IMR-90 (cell line): ENCODE data around the gene TRA2B. TPM values are rescaled to one million over a fixed set of nuclear protein-coding genes. Genes with fewer than 3 reads are reported as not detected.

Source experiments
- ATAC-seq: fragments of 200-7000 bp; cut with Tn5 transposase; 2 replicates; pipeline ENCODE4 v1.9.1; 2020; ENCODE audit warnings: low read depth, mild to moderate bottlenecking, moderate library complexity
- BruUV-seq: library from RNA; stranded (reverse); fragments of 400-500 nt; replicated peaks from 2 replicates; lab custom pipeline; 2021; lab: Mats Ljungman, UMichigan
- CTCF ChIA-PET: fragments of 300-600 bp; formaldehyde crosslinking; extraction: SDS; loops from one replicate; lab custom pipeline; 2021; ENCODE audit warnings: antibody characterized with exemption; lab: Yijun Ruan, JAX
- POLR2A ChIA-PET: fragments of 300-600 bp; sonication (Branson Sonifier 250); formaldehyde crosslinking; loops from one replicate; lab custom pipeline; 2022; ENCODE audit warnings: antibody characterized with exemption; ENCODE audit not compliant: unreplicated experiment; lab: Charles Lee
- DNase-seq: peaks from one replicate; pipeline ENCODE4 v3.0.0; 2013
- H2AFZ ChIP-seq: replicated peaks from 2 replicates; pipeline ENCODE3; 2013; ENCODE audit warnings: low read length, mild to moderate bottlenecking; ENCODE audit not compliant: poor library complexity
- H2AK5ac ChIP-seq: 2 replicates; pipeline ENCODE4 v1.6.1; 2013; ENCODE audit warnings: low read depth, low read length, inconsistent platforms
- H2AK9ac ChIP-seq: replicated peaks from 2 replicates; pipeline ENCODE3; 2013; ENCODE audit warnings: mild to moderate bottlenecking, low read depth, low read length, moderate library complexity; ENCODE audit not compliant: poor library complexity
- H2BK120ac ChIP-seq: 2 replicates; pipeline ENCODE4 v1.6.1; 2013; ENCODE audit warnings: low read depth, low read length, inconsistent platforms
- H2BK15ac ChIP-seq: 3 replicates; pipeline ENCODE4 v1.6.1; 2013; ENCODE audit warnings: low read depth, low read length, inconsistent platforms
- H2BK20ac ChIP-seq: 2 replicates; pipeline ENCODE4 v1.6.1; 2013; ENCODE audit warnings: low read depth, mild to moderate bottlenecking, inconsistent platforms, low read length, moderate library complexity
- H2BK5ac ChIP-seq: 2 replicates; pipeline ENCODE4 v1.6.1; 2013; ENCODE audit warnings: mild to moderate bottlenecking, low read depth, low read length, inconsistent platforms; ENCODE audit not compliant: poor library complexity, severe bottlenecking
- H3K14ac ChIP-seq: replicated peaks from 2 replicates; pipeline ENCODE4 v1.6.1; 2013; ENCODE audit warnings: low read depth, low read length, inconsistent platforms
- H3K18ac ChIP-seq: 2 replicates; pipeline ENCODE4 v1.6.1; 2013; ENCODE audit warnings: low read depth, low read length, control low read depth
- H3K23ac ChIP-seq: 2 replicates; pipeline ENCODE4 v1.6.1; 2013; ENCODE audit warnings: low read depth, low read length, inconsistent platforms
- H3K27ac ChIP-seq: 2 replicates; pipeline ENCODE4 v1.5.1; 2013; ENCODE audit warnings: mild to moderate bottlenecking, control low read depth, low read length; ENCODE audit not compliant: insufficient read depth
- H3K27me3 ChIP-seq: 2 replicates; pipeline ENCODE4 v1.6.1; 2013; ENCODE audit warnings: low read length; ENCODE audit not compliant: control insufficient read depth, insufficient read depth
- H3K36me3 ChIP-seq: 2 replicates; pipeline ENCODE4 v1.6.1; 2013; ENCODE audit warnings: low read length, mixed read lengths; ENCODE audit not compliant: control insufficient read depth, insufficient read depth
- H3K4ac ChIP-seq: 2 replicates; pipeline ENCODE4 v1.6.1; 2013; ENCODE audit warnings: low read depth, low read length, inconsistent platforms
- H3K4me1 ChIP-seq: 2 replicates; pipeline ENCODE4 v1.6.1; 2013; ENCODE audit warnings: low read length, mixed read lengths; ENCODE audit not compliant: control insufficient read depth, insufficient read depth
- H3K4me2 ChIP-seq: 2 replicates; pipeline ENCODE4 v1.6.1; 2013; ENCODE audit warnings: low read depth, mild to moderate bottlenecking, control low read depth, low read length, moderate library complexity
- H3K4me3 ChIP-seq: 2 replicates; pipeline ENCODE4 v1.5.1; 2013; ENCODE audit warnings: low read depth, mild to moderate bottlenecking, control low read depth, low read length, moderate library complexity; ENCODE audit not compliant: insufficient read depth
- H3K56ac ChIP-seq: 2 replicates; pipeline ENCODE4 v1.6.1; 2013; ENCODE audit warnings: low read length, inconsistent platforms; ENCODE audit not compliant: insufficient read depth; ENCODE audit errors: extremely low read depth
- H3K79me1 ChIP-seq, 2 experiments: 2 replicates each; pipeline ENCODE4 v1.6.1; 2013; ENCODE audit warnings: low read length in 2 of 2, inconsistent platforms in 1 of 2, low read depth in 1 of 2
- H3K9ac ChIP-seq: 2 replicates; pipeline ENCODE4 v1.6.1; 2013; ENCODE audit warnings: low read depth, low read length, control low read depth
- H3K9me1 ChIP-seq: 2 replicates; pipeline ENCODE4 v1.6.1; 2013; ENCODE audit warnings: low read length, inconsistent platforms; ENCODE audit not compliant: insufficient read depth
- H3K9me3 ChIP-seq: 2 replicates; pipeline ENCODE4 v1.6.1; 2013; ENCODE audit warnings: low read length; ENCODE audit not compliant: control insufficient read depth, insufficient read depth
- H4K20me1 ChIP-seq: 2 replicates; pipeline ENCODE4 v1.6.1; 2013; ENCODE audit warnings: low read length, inconsistent platforms; ENCODE audit not compliant: insufficient read depth
- H4K5ac ChIP-seq: 2 replicates; pipeline ENCODE4 v1.6.1; 2013; ENCODE audit warnings: mild to moderate bottlenecking, low read depth, low read length, control low read depth
- H4K8ac ChIP-seq, 2 experiments: 2 replicates each; pipeline ENCODE4 v1.6.1; 2013; ENCODE audit warnings: low read depth in 2 of 2, low read length in 2 of 2, control low read depth in 1 of 2, inconsistent platforms in 1 of 2
- H4K91ac ChIP-seq: 2 replicates; pipeline ENCODE4 v1.6.1; 2013; ENCODE audit warnings: low read depth, low read length, inconsistent platforms; ENCODE audit not compliant: insufficient read depth
- MXI1 ChIP-seq: IDR thresholded peaks from 2 replicates; pipeline ENCODE4 v1.6.1; 2012; ENCODE audit warnings: low read depth, mild to moderate bottlenecking, low read length, moderate library complexity, borderline replicate concordance
- POLR2A ChIP-seq: IDR thresholded peaks from 2 replicates; pipeline ENCODE4 v1.6.1; 2012; ENCODE audit warnings: mild to moderate bottlenecking, low read depth, low read length
- WGBS, 2 experiments: methylation state at CpG; one replicate each; pipeline versions ENCODE4 v1.1.5 to v1.1.7; 2013; ENCODE audit warnings: missing lambda C conversion rate in 2 of 2; ENCODE audit not compliant: insufficient read length in 1 of 2; ENCODE audit errors: extremely low coverage in 2 of 2; 5-methylcytosine and 5-hydroxymethylcytosine counted together
- dilution Hi-C: fragments of 300-500 bp; cut with HindIII; formaldehyde crosslinking; loops from one replicate; pipeline ENCODE4 v1.14.3; 2018; ENCODE audit warnings: low sequenced_read_pairs; ENCODE audit not compliant: unreplicated experiment
- in situ Hi-C: fragments of 300-500 bp; cut with MboI; formaldehyde crosslinking; loops from 3 replicates; pipeline ENCODE4 v1.14.3; 2019; ENCODE audit warnings: low sequenced_read_pairs, inconsistent platforms, mixed read lengths
- intact Hi-C: fragments of 100-400 bp; cut with micrococcal nuclease; formaldehyde crosslinking; loops from 2 replicates; pipeline ENCODE4 v1.10.0; 2022
- polyA plus RNA-seq, 3 experiments: library from polyadenylated mRNA; depleted of rRNA; stranded (reverse); fragments of >200 nt; gene quantifications; 2 replicates each; pipeline ENCODE4 v1.2.3, GENCODE V29; 2012; ENCODE audit warnings: low replicate concordance in 1 of 3
- total RNA-seq: library from RNA; depleted of rRNA; stranded (reverse); fragments of >200 nt; gene quantifications from 2 replicates; pipeline ENCODE4 v1.2.3, GENCODE V29; 2012

Gene TRA2B
- total and polyA plus RNA-seq, 2 of the 4 experiments (the other 2 are of a cell fraction) = 127 to 208 TPM

GRCh38 chr3:185914911-185915629, 22.7 kb downstream of the TRA2B start:
- H3K27me3 ChIP-seq = no peaks in the 10 kb centered on the region
- dilution Hi-C loops (no loop called here), intact Hi-C loops (loop anchor here (5.0 kb wide), 2 partner anchors 183 to 253 kb away; no protein-coding TSS in a partner anchor), in situ Hi-C loops (loop anchor here (25.0 kb wide), 1 partner anchor 253 kb away; no protein-coding TSS in a partner anchor)
- H3K4me3 ChIP-seq = no peak overlapping the region
- H2BK20ac ChIP-seq = no peak overlapping the region
- H2AFZ ChIP-seq = no peak overlapping the region
- no peak overlapping the region for H4K91ac ChIP-seq
- H4K20me1 ChIP-seq = peaks cover 76% of the 10 kb centered on the region
- BruUV-seq = no TSS peak
- ATAC-seq (no peak), DNase-seq (no peak)
- WGBS, 2 experiments = 94% methylated on average over 5 of the region's 6 CpGs; no CpG with 5 or more reads in 1 of the 2 experiments
- no peak overlapping the region for H3K14ac ChIP-seq
- POLR2A ChIA-PET = no interaction called here
- H3K27ac ChIP-seq = no peak overlapping the region
- H2BK5ac ChIP-seq = no peak overlapping the region
- H2BK120ac ChIP-seq = no peak overlapping the region
- no peaks in the 10 kb centered on the region; the same call in 1 of the 2 replicates for H3K9me1 ChIP-seq
- no peaks in the 10 kb centered on the region for H3K9me3 ChIP-seq
- H3K36me3 ChIP-seq = peaks cover 40% of the 10 kb centered on the region
- TF ChIP-seq POLR2A (peak; percentile 14; the same call in 1 of the 2 replicates), MXI1 (no peak)
- no peak overlapping the region for H4K5ac ChIP-seq
- H3K9ac ChIP-seq = no peak overlapping the region
- H3K79me1 ChIP-seq = peaks cover 23 to 61% of the 10 kb centered on the region in 2 experiments
- H3K18ac ChIP-seq = no peak overlapping the region
- H4K8ac ChIP-seq = no peak overlapping the region
- no peak overlapping the region for H2AK5ac ChIP-seq
- H3K4me1 ChIP-seq = no peaks in the 10 kb centered on the region
- H3K4me2 ChIP-seq = no peak overlapping the region
- H3K56ac ChIP-seq = no peak overlapping the region
- no peak overlapping the region for H2BK15ac ChIP-seq
- H3K4ac ChIP-seq = no peak overlapping the region
- no peak overlapping the region for H2AK9ac ChIP-seq
- H3K23ac ChIP-seq = no peak overlapping the region
- CTCF ChIA-PET = interaction anchor here (1.0 kb wide), 1 partner anchor 181 kb away, joined by 3 read pairs; no protein-coding TSS in a partner anchor
